CD4-positive, alpha-beta T cell treated with Interleukin-6 at 100 ng/mL for 8 hours (primary cell): ENCODE measurements around the gene CHSY3.

Experiments used
- DNase-seq: peaks from one replicate; pipeline ENCODE4 v3.0.0-alpha.2; 2020; ENCODE audit warnings: mixed read lengths, low spot score

The CHSY3 gene

DNA sequence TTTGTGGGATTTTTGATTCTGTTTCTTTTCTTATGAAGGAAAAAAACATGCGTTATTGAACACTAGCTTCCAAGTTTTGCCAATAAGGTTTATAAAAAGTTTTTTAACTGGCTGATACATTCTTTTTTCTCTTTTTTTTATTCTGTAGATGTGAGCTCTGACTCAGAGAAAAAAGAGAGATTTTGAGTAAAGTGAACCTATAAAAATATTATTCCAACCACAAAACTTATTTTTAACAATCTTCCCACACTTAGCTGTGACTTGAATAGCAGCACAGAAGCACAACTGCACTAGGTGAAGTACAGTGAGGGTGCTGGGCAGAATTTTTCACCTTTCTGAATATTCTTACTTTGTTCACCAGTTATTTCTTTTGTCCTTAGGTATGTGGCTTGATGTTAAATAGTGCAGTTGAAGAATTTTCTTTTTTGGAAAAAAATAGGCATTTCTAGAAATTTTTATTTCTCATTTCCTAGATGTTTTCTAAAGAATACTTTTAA is 41.6 kb downstream of the CHSY3 start:
- no peak for DNase-seq

DNA sequence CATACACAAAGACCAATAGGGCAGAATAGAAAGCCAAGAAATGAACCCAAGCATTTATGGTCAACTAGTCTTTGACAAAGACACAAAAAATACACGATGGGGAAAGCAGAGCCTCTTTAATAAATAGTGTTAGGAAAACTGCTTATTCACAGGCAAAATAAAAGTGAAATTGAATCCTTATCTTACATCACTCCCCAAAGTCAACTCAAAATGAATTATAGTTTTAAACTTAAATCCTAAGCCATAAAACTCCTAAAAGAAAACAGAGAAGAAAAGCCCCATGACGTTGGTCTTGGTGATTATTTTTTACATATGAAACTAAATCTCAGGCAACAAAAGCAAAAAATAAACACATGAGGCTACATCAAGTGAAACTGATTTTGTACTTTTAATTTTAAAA is 46.8 kb downstream of the CHSY3 start:
- no peak for DNase-seq

DNA sequence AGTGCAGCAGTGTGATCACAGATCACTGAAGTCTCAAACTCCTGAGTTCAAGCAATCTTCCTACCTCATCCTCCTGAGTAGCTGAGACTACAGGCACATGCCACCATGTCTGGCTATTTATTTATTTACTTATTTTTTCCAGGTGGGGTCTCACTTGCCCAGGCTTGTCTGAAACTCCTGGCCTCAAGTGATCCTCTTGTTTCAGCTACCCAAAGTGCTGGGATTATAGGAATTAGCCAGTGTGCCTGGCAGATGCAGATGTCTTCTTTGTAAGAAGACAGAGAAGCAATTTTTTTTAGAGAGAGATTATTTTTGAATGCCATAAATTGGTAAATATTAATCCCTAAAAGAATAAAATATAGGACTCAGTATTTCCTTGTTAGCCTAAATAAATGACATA is 54.3 kb downstream of the CHSY3 start:
- no peak for DNase-seq

DNA sequence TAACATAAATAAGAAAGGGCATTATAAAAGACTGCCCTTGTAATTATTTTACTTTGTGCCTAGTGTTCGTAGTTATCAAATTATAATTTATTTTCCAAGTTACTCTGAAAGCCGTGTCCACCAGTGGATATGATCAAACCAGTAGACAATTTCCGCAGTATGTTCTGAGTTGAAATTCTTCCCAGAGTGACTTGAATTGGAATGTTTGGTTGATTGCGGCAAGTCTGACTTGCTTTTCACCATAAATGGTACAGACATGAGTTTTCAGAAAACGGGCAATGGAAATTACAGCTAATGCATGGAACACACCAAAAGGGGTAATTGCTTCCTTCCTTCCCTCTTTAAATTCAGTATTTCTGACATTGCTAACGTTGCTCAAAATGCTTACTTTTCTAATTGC is 56.6 kb downstream of the CHSY3 start:
- DNase-seq: no peak

DNA sequence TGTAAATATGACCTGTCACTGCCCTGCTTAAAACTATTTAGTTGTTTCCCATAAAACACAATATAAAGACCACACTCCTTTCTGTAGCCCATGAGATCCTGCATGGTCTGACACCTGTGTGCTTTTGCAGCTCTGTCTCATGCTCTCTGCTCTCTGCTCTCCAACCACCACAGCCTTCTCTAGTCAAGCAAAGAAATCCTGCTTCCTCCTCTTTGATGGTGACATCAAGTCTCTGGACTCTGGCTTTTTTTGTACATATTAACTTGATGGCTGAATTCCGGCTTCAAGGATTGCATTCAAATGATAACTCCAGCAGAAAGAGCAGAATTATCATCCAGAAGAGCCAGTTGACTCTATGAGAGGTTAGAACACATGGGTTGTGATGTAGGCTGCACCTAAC is 58.2 kb downstream of the CHSY3 start:
- no peak for DNase-seq

DNA sequence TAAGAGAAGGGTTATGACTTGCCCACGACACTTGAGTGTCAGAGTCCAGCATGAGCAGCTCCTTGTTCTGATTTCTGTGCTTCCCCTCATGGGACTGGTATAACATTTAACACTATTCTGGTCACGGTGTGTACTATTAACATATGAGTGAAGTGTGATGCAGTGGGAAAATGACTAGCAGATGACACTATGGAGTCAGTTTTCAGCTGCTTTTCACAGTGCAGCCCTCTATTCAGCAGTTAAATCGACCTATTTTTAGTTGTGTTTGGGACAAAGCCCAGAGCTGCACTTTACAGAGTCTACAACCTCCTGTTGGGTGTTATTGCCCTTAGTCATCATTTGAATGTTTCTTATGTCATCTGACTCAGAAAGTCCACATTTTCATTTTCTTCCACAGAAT is 59.1 kb downstream of the CHSY3 start:
- DNase-seq: no peak

DNA sequence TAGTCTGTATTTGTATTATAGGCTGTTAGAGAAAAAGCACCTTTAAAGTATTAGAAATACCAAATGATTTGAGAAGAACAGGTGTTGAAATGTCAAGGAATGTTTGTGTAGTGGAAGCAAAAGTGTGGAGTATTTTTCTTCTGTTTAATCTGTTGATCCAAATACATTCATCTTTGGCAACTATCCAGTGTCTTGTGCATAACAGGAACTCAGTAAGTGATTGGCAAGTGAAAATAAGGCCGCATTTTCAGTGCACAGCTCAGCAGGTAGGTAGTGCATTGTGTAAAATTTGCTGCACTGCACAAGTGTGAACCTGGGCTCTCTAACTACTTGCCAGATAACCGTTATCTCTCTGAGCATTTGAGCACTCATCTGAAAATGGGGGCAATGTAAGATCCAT is 61.8 kb downstream of the CHSY3 start:
- no peak for DNase-seq

DNA sequence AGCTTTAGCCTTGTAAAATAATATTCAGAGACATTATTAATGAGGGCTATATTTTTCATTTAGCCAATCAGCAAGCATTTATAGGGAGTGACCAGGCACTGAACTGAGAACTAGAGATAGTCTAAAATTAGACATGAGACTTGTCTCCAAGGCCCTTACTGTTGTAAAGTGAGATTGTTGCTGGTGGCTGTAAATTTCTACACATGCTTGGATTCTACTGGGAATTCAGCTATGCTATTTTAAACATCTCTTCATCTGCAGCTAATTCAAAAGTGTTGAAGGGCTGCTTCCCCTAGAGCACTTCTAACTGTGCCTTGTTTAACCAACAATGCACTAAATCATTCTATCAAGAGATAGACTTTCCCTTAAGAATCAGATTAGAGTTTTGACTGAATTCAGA is 67.4 kb downstream of the CHSY3 start:
- DNase-seq: no peak

DNA sequence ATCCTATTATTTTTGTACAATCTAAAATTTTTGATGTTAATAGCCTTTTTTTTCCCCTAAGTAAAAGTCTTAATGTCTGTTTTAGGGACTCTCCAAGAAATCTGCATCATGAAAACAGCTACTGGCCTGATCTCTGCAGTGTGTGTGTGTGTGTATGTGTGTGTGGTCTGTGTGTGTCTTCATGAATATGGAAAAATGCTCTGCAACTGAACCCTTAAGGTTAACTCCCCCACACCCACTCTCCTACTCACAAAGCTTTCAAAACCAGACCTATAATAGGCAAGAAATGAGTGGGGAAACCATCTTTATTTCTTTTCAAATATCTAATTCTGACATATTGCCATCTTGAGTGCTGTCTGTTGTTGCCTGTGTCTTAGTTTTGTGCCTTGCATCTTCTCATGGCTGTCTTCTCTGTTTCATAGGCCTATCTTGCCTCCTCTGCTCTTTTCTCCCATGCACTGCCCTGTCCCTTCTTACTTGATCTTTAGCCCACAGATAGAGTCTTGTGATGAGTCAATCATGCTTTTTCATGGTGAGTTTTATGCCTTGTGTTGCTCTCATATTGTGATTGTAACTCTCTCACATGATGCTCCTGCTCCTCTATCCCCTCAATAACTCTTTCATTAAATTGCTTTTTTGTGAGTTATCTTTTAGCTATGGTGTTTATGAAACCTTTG is 68.3 kb downstream of the CHSY3 start:
- no peak for DNase-seq

DNA sequence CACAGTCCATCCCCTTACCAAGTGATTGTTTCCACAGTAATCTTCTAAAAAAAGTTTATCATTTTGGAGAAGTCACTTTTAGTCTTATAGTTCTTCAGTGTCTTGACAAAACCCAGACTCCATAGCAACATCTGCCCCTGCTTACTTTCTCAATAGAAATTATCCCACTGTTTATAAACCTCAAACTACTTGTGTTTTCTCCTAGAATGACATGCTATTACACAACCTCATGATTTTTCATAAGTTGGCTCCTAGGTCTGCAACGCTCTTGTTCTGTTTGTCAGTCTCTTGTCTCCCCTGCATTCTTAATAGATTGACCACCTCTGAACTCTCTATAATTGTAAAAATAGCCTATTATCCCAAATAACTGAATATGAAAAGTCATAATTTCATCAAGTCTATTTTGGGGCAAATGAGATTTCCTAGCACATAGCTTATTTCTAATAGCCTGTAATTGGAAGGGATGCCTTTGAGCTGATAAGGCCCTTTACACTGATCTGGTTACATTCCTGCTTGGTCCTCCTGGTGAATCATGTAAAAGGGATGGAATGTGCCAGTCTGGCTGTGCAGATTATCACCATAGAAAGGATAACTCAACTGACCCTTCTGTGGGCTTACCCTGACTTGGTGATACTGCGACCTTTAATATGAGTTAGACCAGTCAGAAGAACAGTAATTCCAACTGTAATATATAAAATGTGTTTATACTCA is 69.6 kb downstream of the CHSY3 start:
- no peak for DNase-seq

DNA sequence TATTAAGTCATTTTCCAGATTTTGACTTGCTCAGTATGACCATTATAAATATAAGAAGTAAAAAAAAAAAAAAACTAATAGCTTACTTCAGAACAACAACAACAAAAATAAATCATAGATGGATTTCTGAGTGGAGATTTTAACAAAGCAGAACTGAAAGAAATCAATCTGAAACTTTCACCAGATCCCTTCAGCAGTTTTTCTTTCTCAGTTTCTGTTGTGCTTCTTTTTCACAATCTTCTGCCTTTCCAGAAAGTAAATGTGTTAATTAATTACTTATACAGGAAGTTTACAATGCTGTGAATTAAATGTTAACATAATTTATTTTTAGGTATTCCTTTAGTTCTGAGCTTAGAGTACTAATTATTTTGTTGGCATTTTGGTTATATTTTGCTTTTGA is 73.5 kb downstream of the CHSY3 start:
- no peak for DNase-seq

DNA sequence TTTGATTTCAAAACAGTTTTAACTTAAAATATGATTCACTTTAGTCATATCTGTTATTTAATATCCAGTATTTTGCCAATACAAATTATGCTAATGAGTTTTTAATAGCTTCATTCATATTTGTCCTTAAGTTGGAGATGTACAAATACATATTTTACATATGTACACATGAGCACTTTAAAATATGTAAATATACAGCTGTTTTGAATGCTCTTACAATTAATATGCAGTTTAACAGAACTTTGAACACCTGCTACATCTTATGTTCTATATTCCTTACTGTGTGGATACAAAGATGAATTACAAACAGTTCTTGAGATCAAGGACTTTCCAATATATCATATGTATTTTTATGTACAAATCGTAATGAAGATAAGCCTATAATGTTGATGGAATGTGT is 74.0 kb downstream of the CHSY3 start:
- DNase-seq: no peak

DNA sequence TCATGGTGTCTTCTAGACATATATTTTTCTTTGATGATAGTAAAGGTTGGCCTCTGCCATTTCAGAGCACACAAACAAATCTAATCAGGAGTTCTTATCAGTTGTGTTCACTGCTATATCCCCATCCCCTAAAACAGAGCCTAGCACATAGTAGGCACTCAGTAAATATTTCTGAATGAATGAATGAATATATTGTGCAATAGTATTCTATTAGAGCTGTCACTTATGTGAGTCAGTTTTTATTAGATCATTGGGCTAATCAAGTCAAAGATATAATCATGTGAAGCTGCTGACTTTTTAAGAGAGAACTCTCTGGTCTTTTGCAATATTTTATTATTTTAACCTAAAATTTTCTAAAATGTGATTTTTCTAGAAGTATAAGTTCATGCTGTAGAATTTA is 84.2 kb downstream of the CHSY3 start:
- no peak for DNase-seq

DNA sequence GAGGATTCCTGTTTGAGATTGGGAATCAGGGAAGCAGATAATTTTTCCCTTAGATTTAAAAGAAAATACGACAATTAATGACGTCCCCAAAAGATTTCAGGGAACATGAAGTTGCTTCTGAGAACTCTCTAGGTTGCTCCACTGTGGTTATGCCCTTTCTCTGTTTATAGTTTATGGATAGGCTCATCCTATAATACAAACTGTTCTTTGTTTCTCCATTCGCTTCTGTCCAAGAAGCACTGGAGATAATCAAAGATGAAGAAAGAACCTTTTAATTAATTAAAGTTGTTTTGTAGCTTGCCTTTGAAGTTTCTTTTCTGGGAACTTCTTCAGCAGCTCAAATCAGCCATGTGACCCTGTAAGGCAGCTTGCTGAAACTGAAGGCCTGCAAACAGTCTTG is 87.5 kb downstream of the CHSY3 start:
- no peak for DNase-seq

DNA sequence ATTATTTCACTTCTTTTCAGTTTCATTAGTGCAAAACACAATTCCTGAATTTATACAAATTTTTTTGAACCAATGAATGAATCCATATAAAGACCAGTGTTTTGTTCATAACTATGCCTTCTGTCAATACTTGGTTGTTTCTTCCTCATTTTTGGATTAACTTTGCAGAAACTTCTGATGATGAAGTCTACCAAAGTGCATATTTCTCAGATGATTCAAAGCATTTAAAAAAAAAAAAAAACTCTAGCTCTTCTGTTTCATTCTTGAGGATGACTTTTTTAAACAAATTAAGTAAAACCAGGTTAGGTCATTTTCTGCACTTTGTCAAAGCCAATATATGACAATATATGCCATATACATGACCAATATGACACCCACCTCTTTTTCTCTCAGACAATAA is 92.6 kb downstream of the CHSY3 start:
- DNase-seq: no peak

DNA sequence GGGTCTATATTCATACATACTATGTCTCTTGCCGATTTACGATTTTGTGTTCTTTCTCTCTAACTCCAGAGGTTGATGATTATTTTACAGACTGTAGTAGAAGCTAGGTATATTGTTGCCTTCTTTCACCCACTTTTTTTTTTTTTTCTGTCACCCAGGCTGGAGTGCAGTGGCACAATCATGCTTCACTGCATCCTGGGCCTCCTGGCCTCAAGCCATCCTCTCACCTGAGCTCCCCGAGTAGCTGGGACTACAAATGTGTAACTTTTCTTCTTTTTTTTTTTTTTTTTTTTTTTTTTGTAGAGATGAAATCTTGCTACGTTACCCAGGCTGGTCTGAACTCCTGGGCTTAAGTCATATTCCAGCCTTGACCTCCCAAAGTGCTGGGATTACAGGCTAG is 96.2 kb downstream of the CHSY3 start:
- no peak for DNase-seq

DNA sequence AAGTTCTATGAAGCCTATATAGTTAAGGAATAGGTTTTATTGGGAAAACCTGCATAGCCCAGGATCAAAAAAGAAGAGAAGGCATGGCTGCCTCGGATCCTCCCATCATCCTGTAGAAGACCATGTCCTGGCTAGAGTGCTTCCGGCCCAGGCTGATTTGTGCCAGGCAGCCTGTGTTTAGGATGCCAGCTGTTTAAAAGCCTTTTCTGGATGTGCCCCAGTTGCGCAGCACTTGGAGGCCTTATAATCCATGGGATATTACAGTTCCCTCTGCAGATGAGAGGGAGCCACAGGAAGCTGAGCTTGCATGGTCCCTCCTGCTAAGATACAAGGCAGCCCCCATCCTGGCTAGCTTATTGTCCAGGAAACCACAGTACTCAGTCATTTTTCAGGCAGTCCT is 97.9 kb downstream of the CHSY3 start:
- DNase-seq: no peak

DNA sequence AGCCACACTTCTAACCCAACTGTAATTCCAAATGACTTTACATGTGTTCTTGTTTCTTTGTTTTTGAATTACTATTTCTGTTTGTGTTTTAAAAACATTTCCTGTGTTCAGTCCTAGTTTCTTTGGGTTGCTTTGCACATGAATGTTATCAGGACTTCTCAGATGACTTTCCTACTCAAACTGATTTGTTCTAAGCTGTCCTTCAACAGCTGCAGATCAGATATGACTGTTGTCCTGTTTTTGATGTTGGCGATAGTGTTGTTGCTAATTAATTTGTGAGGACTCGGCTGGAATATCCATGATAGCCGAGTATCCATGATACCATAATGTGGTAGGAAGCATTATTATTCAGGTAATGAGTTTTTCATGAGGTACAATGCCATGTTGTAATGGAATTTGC is 98.6 kb downstream of the CHSY3 start:
- no peak for DNase-seq

DNA sequence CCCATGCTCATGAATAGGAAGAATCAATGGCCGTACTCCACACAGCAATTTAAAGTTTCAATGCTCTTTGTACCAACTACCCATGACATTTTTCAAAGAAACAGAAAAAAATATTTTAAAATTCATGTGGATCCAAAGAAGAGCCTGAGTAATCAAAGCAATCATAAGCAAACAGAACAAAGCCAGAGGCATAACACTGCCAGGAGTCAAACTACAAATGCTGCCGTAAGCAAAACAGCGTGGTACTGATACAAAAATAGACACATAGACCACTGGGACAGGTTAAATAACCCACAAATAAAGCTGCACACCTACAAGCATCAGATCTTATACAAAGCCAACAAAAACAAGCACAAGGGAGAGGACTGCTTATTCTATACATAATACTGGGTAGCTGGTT is 107.7 kb downstream of the CHSY3 start:
- no peak for DNase-seq

DNA sequence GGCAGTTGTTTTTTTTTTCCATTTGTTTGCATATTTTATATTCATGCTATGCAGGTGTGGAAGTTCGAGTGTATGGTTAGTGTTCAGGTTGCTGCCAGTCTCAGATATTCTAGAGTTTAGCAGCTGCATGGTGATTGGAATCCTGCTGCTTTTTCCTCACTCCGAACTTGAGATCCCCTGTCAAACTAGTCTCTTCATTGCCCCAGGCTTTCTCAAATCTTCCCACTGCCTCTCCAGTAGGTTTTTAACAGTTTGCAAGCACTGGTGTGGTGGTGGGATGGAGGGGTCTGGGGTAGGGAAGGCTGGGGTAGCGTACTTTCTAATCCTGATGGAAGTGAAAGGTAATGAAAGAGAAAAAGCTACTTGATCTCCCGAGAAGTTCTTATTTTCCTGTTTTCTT is 112.9 kb downstream of the CHSY3 start:
- no peak for DNase-seq

DNA sequence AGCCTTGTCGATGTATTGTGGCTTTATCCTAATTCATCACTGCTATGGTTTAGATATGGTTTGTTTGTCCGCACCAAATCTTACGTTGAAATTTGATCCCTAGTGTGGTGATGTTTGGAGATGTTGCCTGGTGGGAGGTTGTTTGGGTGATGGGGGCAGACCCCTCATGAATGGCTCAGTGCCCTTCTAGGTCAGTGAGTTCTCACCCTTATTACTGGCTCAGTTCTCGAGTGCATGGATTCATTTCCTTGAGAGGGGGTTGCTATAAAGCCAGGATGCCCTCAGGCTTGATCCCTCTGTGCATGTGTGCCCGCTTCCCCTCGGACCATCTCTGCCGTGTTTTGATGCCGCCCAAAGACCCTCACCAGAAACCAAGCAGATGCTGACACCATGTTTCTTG is 114.4 kb downstream of the CHSY3 start:
- DNase-seq: no peak

DNA sequence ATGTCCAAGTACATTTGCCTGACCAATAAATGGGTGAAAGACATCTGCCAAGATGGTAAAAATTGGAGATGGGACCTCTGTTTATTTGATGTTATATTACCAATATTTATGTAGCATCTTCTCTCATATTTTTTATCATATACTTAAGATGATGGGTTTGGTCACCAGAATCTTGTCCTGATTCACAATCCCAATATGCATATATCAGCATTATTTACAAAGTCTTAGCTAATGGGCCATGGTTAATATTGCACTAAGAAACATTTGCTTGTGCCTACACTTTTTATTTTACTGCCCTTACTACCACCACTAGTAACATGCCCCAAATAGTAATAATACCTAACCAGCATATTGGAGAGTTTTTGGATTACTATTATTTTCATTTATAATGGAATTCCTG is 116.7 kb downstream of the CHSY3 start:
- DNase-seq: no peak

DNA sequence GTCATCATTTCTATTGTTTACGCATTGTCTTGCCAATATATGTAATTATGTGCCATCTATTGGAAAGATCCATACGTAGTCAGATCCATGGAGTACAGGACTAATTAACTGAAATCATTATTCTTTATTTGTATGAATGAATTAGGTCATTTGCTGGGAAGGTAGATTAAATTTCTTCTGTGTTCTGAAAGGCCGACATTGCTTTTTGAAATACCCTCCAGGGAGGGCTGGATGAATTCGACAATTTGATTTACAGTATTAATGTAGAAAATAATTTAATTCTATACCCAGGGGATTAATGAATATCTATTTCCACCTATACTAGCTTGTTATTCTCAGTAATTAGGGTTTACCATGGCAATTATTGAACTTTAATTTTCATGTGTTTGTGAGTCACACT is 117.6 kb downstream of the CHSY3 start:
- DNase-seq: no peak

DNA sequence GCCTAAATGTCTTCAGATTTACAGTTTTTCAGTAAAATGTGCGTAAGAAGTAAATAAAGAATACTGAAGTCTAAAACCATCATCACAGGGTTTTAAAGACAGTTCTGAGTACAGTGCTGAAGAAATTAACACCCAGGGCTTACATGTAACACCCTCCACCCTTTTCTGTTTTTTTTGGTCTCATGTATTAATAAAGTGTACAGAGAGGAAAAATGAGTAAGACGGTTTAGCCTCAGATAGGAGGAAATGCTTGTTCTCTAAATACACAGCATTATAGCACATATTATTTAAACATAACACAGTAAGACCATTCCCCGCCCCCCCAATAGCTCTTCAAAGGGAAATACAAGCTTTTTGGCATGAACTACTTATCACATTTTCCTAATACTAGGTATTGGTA is 119.3 kb downstream of the CHSY3 start:
- no peak for DNase-seq
